Body of pancreas (tissue), 4 donors: Measurements from ENCODE around the gene COL5A1. TPM values are rescaled to one million over a fixed set of nuclear protein-coding genes. Genes with fewer than 3 reads are reported as not detected.
"Not testable (repeated sequence)": the region's sequence is repeated elsewhere in the genome, so short reads cannot be mapped to it uniquely, and the experiment has no call there.

Experiments
- ATAC-seq: fragments of 150-250 bp; one replicate; pipeline ENCODE4 v1.9.1; 2016
- DNase-seq, 4 donors: peaks; one replicate each; pipeline ENCODE4 v3.0.0-alpha.2; 2019
- H3K27ac ChIP-seq, 4 donors: fragments of 200-600 bp; sonication (generic); 1 replicate in 3 of 4; 2 replicates in 1 of 4; pipeline versions ENCODE4 v1.5.1 to v1.6.1; 2016 to 2019; ENCODE audit warnings: mild to moderate bottlenecking in 1 of 4, mixed read lengths in 1 of 4, moderate library complexity in 1 of 4
- H3K27me3 ChIP-seq, 2 donors: fragments of 200-600 bp; sonication (generic); one replicate each; pipeline ENCODE4 v1.6.0; 2016; ENCODE audit warnings: mild to moderate bottlenecking in 1 of 2
- H3K36me3 ChIP-seq, 2 donors: fragments of 200-600 bp; sonication (generic); replicated peaks in 1 of 2; 2 replicates each; pipeline ENCODE4 v1.5.1; 2016; ENCODE audit warnings: low read depth in 2 of 2; ENCODE audit not compliant: insufficient read depth in 1 of 2
- H3K4me1 ChIP-seq: fragments of 200-600 bp; sonication (generic); one replicate; pipeline ENCODE4 v1.6.0; 2016
- H3K4me3 ChIP-seq, 2 donors: fragments of 200-600 bp; sonication (generic); 1 replicate in 1 of 2; 2 replicates in 1 of 2; pipeline ENCODE4 v1.5.1; 2016 to 2019
- H3K9me3 ChIP-seq, 3 donors: fragments of 200-600 bp; sonication (generic); 1 replicate in 2 of 3; 2 replicates in 1 of 3; pipeline ENCODE4 v1.5.1; 2016
- CTCF ChIP-seq, 7 experiments: fragments of 450-650 bp in 4 of 7; fragments of 200-600 bp in 3 of 7; sonication (generic) in 3 of 7; IDR thresholded peaks; one replicate each; pipeline ENCODE4 v1.5.1; 2016 to 2019; ENCODE audit warnings: antibody characterized with exemption in 7 of 7
- POLR2A ChIP-seq, 3 donors: fragments of 450-650 bp; IDR thresholded peaks; one replicate each; pipeline ENCODE4 v1.6.1; 2016; ENCODE audit warnings: antibody characterized with exemption in 3 of 3, mild to moderate bottlenecking in 2 of 3
- WGBS, 2 donors: methylation state at CpG; one replicate each; pipeline ENCODE4 v1.1.5; 2017; 5-methylcytosine and 5-hydroxymethylcytosine counted together
- intact Hi-C: fragments of 100-400 bp; cut with DNase I; formaldehyde crosslinking; loops from one replicate; pipeline ENCODE4 v1.15.1; 2023
- total RNA-seq, 2 donors: library from RNA; depleted of rRNA; stranded (reverse); fragments of >200 nt; gene quantifications; one replicate each; pipeline ENCODE4 v1.1.0, GENCODE V29; 2016

COL5A1 gene
- total RNA-seq, 2 donors from 2014 or later: 7.0 to 14.5 TPM

- Histone ChIP-seq H3K4me3 (no peak overlapping the region), H3K27ac (no peak overlapping the region), H3K9me3 (no peaks in the 10 kb centered on the region), H3K36me3 (no peaks in the 10 kb centered on the region), H3K27me3 (no peaks in the 10 kb centered on the region), H3K4me1 (peaks cover 10% of the 10 kb centered on the region)
- DNase-seq (no peak), ATAC-seq (no peak)
- intact Hi-C loops: loop anchor here (5.0 to 10.0 kb wide), 2 partner anchors 38 to 715 kb away; no protein-coding TSS in a partner anchor
- 61 to 78% methylated on average over 5 of the region's 6 CpGs for WGBS, 2 donors
- no peak for TF ChIP-seq CTCF (IDR thresholded peaks at IDR 0.05)
- TF ChIP-seq POLR2A (IDR thresholded peaks at IDR 0.05): no peak
Observed at GRCh38 chr9:134699343-134699740, 57.7 kb downstream of the COL5A1 start.

GRCh38 chr9:134700636-134701350 lies 59.2 kb downstream of the COL5A1 start:
- no peaks in the 10 kb centered on the region for H3K9me3 ChIP-seq
- intact Hi-C loops: no loop called here
- no peak for ATAC-seq

GRCh38 chr9:134701581-134702259 lies 60.1 kb downstream of the COL5A1 start:
- H3K4me3 ChIP-seq: no peak overlapping the region
- 63% methylated on average over 20 of the region's 22 CpGs; no CpG with 5 or more reads in 1 of the 2 donors for WGBS, 2 donors
- DNase-seq (no peak), ATAC-seq (no peak)
- intact Hi-C loops: no loop called here
- peaks cover 10% of the 10 kb centered on the region for H3K4me1 ChIP-seq
- no peak for TF ChIP-seq CTCF (IDR thresholded peaks at IDR 0.05)
- no peak for TF ChIP-seq POLR2A (IDR thresholded peaks at IDR 0.05)
- H3K9me3 ChIP-seq: no peaks in the 10 kb centered on the region
- H3K27ac ChIP-seq: no peak overlapping the region
- no peaks in the 10 kb centered on the region for H3K36me3 ChIP-seq
- H3K27me3 ChIP-seq: no peaks in the 10 kb centered on the region

More at GRCh38 chr9:134700636-134701350, 59.2 kb downstream of the COL5A1 start:
- H3K27me3 ChIP-seq: no peaks in the 10 kb centered on the region
- no peak for DNase-seq
- H3K4me3 ChIP-seq: no peak overlapping the region
- H3K36me3 ChIP-seq: no peaks in the 10 kb centered on the region
- peaks cover 10% of the 10 kb centered on the region for H3K4me1 ChIP-seq
- TF ChIP-seq CTCF (IDR thresholded peaks at IDR 0.05) (no peak), POLR2A (IDR thresholded peaks at IDR 0.05) (no peak)
- H3K27ac ChIP-seq: no peak overlapping the region
- 64 to 66% methylated on average over 14 to 30 of the region's 30 CpGs for WGBS, 2 donors

- WGBS, 2 donors: 54 to 88% methylated on average over 6 to 18 of the region's 18 CpGs
- TF ChIP-seq POLR2A (IDR thresholded peaks at IDR 0.05) (no peak), CTCF (IDR thresholded peaks at IDR 0.05) (no peak)
- no peak for DNase-seq
- H3K27me3 ChIP-seq: no peaks in the 10 kb centered on the region
- intact Hi-C loops: no loop called here
- H3K27ac ChIP-seq: no peak overlapping the region
- no peak overlapping the region for H3K4me3 ChIP-seq
- H3K9me3 ChIP-seq: no peaks in the 10 kb centered on the region
- peaks cover 10% of the 10 kb centered on the region for H3K4me1 ChIP-seq
- H3K36me3 ChIP-seq: no peaks in the 10 kb centered on the region
- ATAC-seq: no peak
Observed at GRCh38 chr9:134702291-134702690, 60.7 kb downstream of the COL5A1 start.

- H3K36me3 ChIP-seq, H3K4me1 ChIP-seq, H3K27ac ChIP-seq, intact Hi-C loops, H3K9me3 ChIP-seq, DNase-seq, H3K27me3 ChIP-seq, ATAC-seq, H3K4me3 ChIP-seq: not testable (repeated sequence)
- WGBS, 2 donors: 75 to 81% methylated on average over 12 to 13 of the region's 13 CpGs
Observed at GRCh38 chr9:134703730-134704114, 62.1 kb downstream of the COL5A1 start.
